Measurements from ENCODE around the gene HBP1. TPM values are rescaled to one million over a fixed set of nuclear protein-coding genes. Genes with fewer than 3 reads are reported as not detected.
"Not testable (repeated sequence)": the region's sequence is repeated elsewhere in the genome, so short reads cannot be mapped to it uniquely, and the experiment has no call there.

Gene HBP1
- total and polyA plus RNA-seq, 2 of the 4 experiments (the other 2 are of a cell fraction): 27.1 to 69.9 TPM

GRCh38 chr7:107155726-107156125, 13.1 kb upstream of the HBP1 start:
- H3K18ac ChIP-seq (ENCODE audit: low read depth, low read length); H4K91ac ChIP-seq (ENCODE audit: insufficient read depth, low read depth, low read length); H2BK15ac ChIP-seq (ENCODE audit: low read depth, low read length); H4K5ac ChIP-seq (ENCODE audit: low read depth, low read length); H3K56ac ChIP-seq (ENCODE audit: extremely low read depth, insufficient read depth, low read length); intact Hi-C loops (cut with micrococcal nuclease); H4K8ac ChIP-seq (ENCODE audit: low read depth in 2 of 2, low read length in 2 of 2); H2AFZ ChIP-seq (replicated peaks; ENCODE audit: low read length, poor library complexity); H3K23ac ChIP-seq (ENCODE audit: low read depth, low read length); H3K9me1 ChIP-seq (ENCODE audit: insufficient read depth, low read length); POLR2A ChIA-PET (ENCODE audit: unreplicated experiment); H3K36me3 ChIP-seq (ENCODE audit: control insufficient read depth, insufficient read depth, low read length); CTCF ChIA-PET; BruUV-seq (replicated peaks); H3K4me2 ChIP-seq (ENCODE audit: low read depth, low read length); H2BK20ac ChIP-seq (ENCODE audit: low read depth, low read length); DNase-seq; H2AK9ac ChIP-seq (replicated peaks; ENCODE audit: low read depth, low read length, poor library complexity); ATAC-seq (ENCODE audit: low read depth); H2AK5ac ChIP-seq (ENCODE audit: low read depth, low read length); H2BK120ac ChIP-seq (ENCODE audit: low read depth, low read length); H3K9ac ChIP-seq (ENCODE audit: low read depth, low read length); H3K4me3 ChIP-seq (ENCODE audit: insufficient read depth, low read depth, low read length); H3K4ac ChIP-seq (ENCODE audit: low read depth, low read length); H3K27me3 ChIP-seq (ENCODE audit: control insufficient read depth, insufficient read depth, low read length); H3K27ac ChIP-seq (ENCODE audit: insufficient read depth, low read length); H3K79me1 ChIP-seq (ENCODE audit: low read depth in 1 of 2, low read length in 2 of 2); H4K20me1 ChIP-seq (ENCODE audit: insufficient read depth, low read length); H3K9me3 ChIP-seq (ENCODE audit: control insufficient read depth, insufficient read depth, low read length); H3K14ac ChIP-seq (replicated peaks; ENCODE audit: low read depth, low read length); H2BK5ac ChIP-seq (ENCODE audit: low read depth, low read length, poor library complexity, severe bottlenecking); H3K4me1 ChIP-seq (ENCODE audit: control insufficient read depth, insufficient read depth, low read length): not testable (repeated sequence)
- no CpG with 5 or more reads among the region's 3 CpGs for WGBS, 2 experiments (ENCODE audit: extremely low coverage in 2 of 2, insufficient read length in 1 of 2)
- in situ Hi-C loops (cut with MboI; ENCODE audit: low sequenced_read_pairs) (loop anchor here (10.0 kb wide), 1 partner anchor 491 kb away; the partner anchor contains the start of gene CCDC71L), dilution Hi-C loops (cut with HindIII; ENCODE audit: low sequenced_read_pairs, unreplicated experiment) (loop anchor here (10.0 kb wide), 1 partner anchor 211 kb away; no protein-coding TSS in a partner anchor)

Measured in IMR-90 (cell line).